H9 (cell line): ENCODE measurements around the gene ADAMTS16. TPM values are rescaled to one million over a fixed set of nuclear protein-coding genes. Genes with fewer than 3 reads are reported as not detected.
A peak's percentile ranks its signal among the peaks of the same experiment; 100 is the strongest.

Experiments used
- DNase-seq: peaks from one replicate; pipeline ENCODE4 v3.0.0-alpha.2; 2017
- H2AFZ ChIP-seq: one replicate; pipeline ENCODE4 v1.6.1; 2013; ENCODE audit warnings: mild to moderate bottlenecking, low read length, control low read depth, moderate library complexity
- H2AK5ac ChIP-seq: 2 replicates; pipeline ENCODE4 v1.6.1; 2013; ENCODE audit warnings: low read length, control low read depth, mixed read lengths; ENCODE audit not compliant: insufficient read length
- H2BK120ac ChIP-seq: one replicate; pipeline ENCODE4 v1.6.1; 2013; ENCODE audit warnings: low read depth, mild to moderate bottlenecking, low read length, control low read depth, inconsistent platforms; ENCODE audit not compliant: poor library complexity, severe bottlenecking
- H2BK12ac ChIP-seq: 2 replicates; pipeline ENCODE4 v1.6.1; 2013; ENCODE audit warnings: low read length, control low read depth, mixed read lengths, low read depth; ENCODE audit not compliant: insufficient read length
- H2BK15ac ChIP-seq: 2 replicates; pipeline ENCODE4 v1.6.1; 2013; ENCODE audit warnings: low read depth, low read length, control low read depth
- H2BK20ac ChIP-seq: one replicate; pipeline ENCODE4 v1.6.1; 2013; ENCODE audit warnings: low read depth, mild to moderate bottlenecking, low read length, control low read depth, inconsistent platforms; ENCODE audit not compliant: poor library complexity, severe bottlenecking
- H2BK5ac ChIP-seq: 2 replicates; pipeline ENCODE4 v1.6.1; 2013; ENCODE audit warnings: low read length, control low read depth, mixed read lengths; ENCODE audit not compliant: insufficient read length
- H3K14ac ChIP-seq: 2 replicates; pipeline ENCODE4 v1.6.1; 2013; ENCODE audit warnings: low read length, control low read depth; ENCODE audit not compliant: insufficient read depth
- H3K18ac ChIP-seq: 2 replicates; pipeline ENCODE4 v1.6.1; 2013; ENCODE audit warnings: low read depth, mild to moderate bottlenecking, mixed read lengths, low read length, control low read depth; ENCODE audit not compliant: insufficient read length
- H3K23ac ChIP-seq: 2 replicates; pipeline ENCODE4 v1.6.1; 2013; ENCODE audit warnings: low read length, control low read depth, mixed read lengths, low read depth; ENCODE audit not compliant: insufficient read length
- H3K23me2 ChIP-seq: 2 replicates; pipeline ENCODE4 v1.6.1; 2013; ENCODE audit warnings: low read depth, mild to moderate bottlenecking, mixed read lengths, low read length, control low read depth; ENCODE audit not compliant: insufficient read length, poor library complexity, severe bottlenecking
- H3K27ac ChIP-seq: 2 replicates; pipeline ENCODE4 v1.5.1; 2013; ENCODE audit warnings: low read length, control low read depth, mixed read lengths, low read depth; ENCODE audit not compliant: insufficient read length
- H3K27me3 ChIP-seq: 2 replicates; pipeline ENCODE4 v1.6.1; 2013; ENCODE audit warnings: low read length, control low read depth, inconsistent platforms; ENCODE audit not compliant: insufficient read depth
- H3K4ac ChIP-seq: 2 replicates; pipeline ENCODE4 v1.6.1; 2013; ENCODE audit warnings: low read depth, mild to moderate bottlenecking, control low read depth, inconsistent platforms, low read length, moderate library complexity
- H3K4me1 ChIP-seq: 2 replicates; pipeline ENCODE4 v1.6.1; 2013; ENCODE audit warnings: low read length, control low read depth, inconsistent platforms; ENCODE audit not compliant: insufficient read depth
- H3K4me2 ChIP-seq: 2 replicates; pipeline ENCODE4 v1.6.1; 2013; ENCODE audit warnings: low read length, control low read depth, mixed read lengths; ENCODE audit not compliant: insufficient read length, insufficient read depth
- H3K56ac ChIP-seq: 2 replicates; pipeline ENCODE4 v1.6.1; 2013; ENCODE audit warnings: low read depth, mild to moderate bottlenecking, mixed read lengths, low read length, control low read depth; ENCODE audit not compliant: insufficient read length
- H3K79me1 ChIP-seq: 2 replicates; pipeline ENCODE4 v1.6.1; 2013; ENCODE audit warnings: low read depth, mild to moderate bottlenecking, moderate library complexity, low read length, control low read depth, inconsistent platforms; ENCODE audit not compliant: insufficient read depth, poor library complexity, severe bottlenecking
- H3K79me2 ChIP-seq: 2 replicates; pipeline ENCODE4 v1.6.1; 2013; ENCODE audit warnings: low read length, control low read depth, inconsistent platforms; ENCODE audit not compliant: insufficient read depth
- H3K9ac ChIP-seq: 2 replicates; pipeline ENCODE4 v1.6.1; 2013; ENCODE audit warnings: low read length, control low read depth, mixed read lengths; ENCODE audit not compliant: insufficient read length; ENCODE audit errors: extremely low read depth
- H3K9me3 ChIP-seq: one replicate; pipeline ENCODE4 v1.6.1; 2013; ENCODE audit warnings: low read depth, low read length, inconsistent platforms; ENCODE audit not compliant: control insufficient read depth
- H3T11ph ChIP-seq: one replicate; pipeline ENCODE4 v1.6.1; 2013; ENCODE audit warnings: mild to moderate bottlenecking, low read length, control low read depth, inconsistent platforms
- H4K20me1 ChIP-seq: one replicate; pipeline ENCODE4 v1.6.1; 2013; ENCODE audit not compliant: control insufficient read depth, insufficient read length, insufficient read depth
- H4K5ac ChIP-seq: 2 replicates; pipeline ENCODE4 v1.6.1; 2013; ENCODE audit warnings: low read depth, mild to moderate bottlenecking, mixed read lengths, low read length, control low read depth; ENCODE audit not compliant: insufficient read length
- H4K8ac ChIP-seq: replicated peaks from 2 replicates; pipeline ENCODE4 v1.6.1; 2013; ENCODE audit warnings: low read length, control low read depth, mixed read lengths, low read depth; ENCODE audit not compliant: insufficient read length
- H4K91ac ChIP-seq: 2 replicates; pipeline ENCODE4 v1.6.1; 2013; ENCODE audit warnings: low read depth, mild to moderate bottlenecking, moderate library complexity, mixed read lengths, low read length, control low read depth; ENCODE audit not compliant: insufficient read length
- H3K27ac Mint-ChIP-seq, 3 experiments: 2 replicates in 2 of 3; 3 replicates in 1 of 3; pipeline ENCODE4 v1.8.0; 2020 to 2021; ENCODE audit warnings: mixed read lengths in 3 of 3, mild to moderate bottlenecking in 1 of 3, moderate library complexity in 1 of 3
- H3K27me3 Mint-ChIP-seq: 2 replicates; pipeline ENCODE4 v1.8.0; 2021; ENCODE audit warnings: low read depth, mild to moderate bottlenecking, moderate library complexity, mixed read lengths
- H3K36me3 Mint-ChIP-seq, 3 experiments: 2 replicates in 2 of 3; 3 replicates in 1 of 3; pipeline ENCODE4 v1.8.0; 2020 to 2021; ENCODE audit warnings: low read depth in 3 of 3, mixed read lengths in 3 of 3; ENCODE audit not compliant: insufficient read depth in 1 of 3
- H3K4me1 Mint-ChIP-seq, 2 experiments: 2 replicates each; pipeline ENCODE4 v1.8.0; 2020; ENCODE audit warnings: mixed read lengths in 2 of 2
- H3K4me3 Mint-ChIP-seq, 2 experiments: 2 replicates in 1 of 2; 3 replicates in 1 of 2; pipeline ENCODE4 v1.8.0; 2020 to 2021; ENCODE audit warnings: mild to moderate bottlenecking in 2 of 2, mixed read lengths in 2 of 2, moderate library complexity in 1 of 2
- H3K9me3 Mint-ChIP-seq, 2 experiments: 2 replicates in 1 of 2; 3 replicates in 1 of 2; pipeline ENCODE4 v1.8.0; 2020; ENCODE audit warnings: mild to moderate bottlenecking in 2 of 2, mixed read lengths in 2 of 2, moderate library complexity in 1 of 2
- WGBS: extraction: QIAGEN DNeasy Blood & Tissue Kit; methylation state at CpG from one replicate; pipeline ENCODE4 v1.1.7; 2013; ENCODE audit warnings: missing lambda C conversion rate, low lambda C conversion rate, mixed read lengths; ENCODE audit not compliant: insufficient read length; ENCODE audit errors: extremely low coverage; 5-methylcytosine and 5-hydroxymethylcytosine counted together
- total RNA-seq: library from RNA; stranded (reverse); gene quantifications from 2 replicates; pipeline ENCODE4 v1.2.1, GENCODE V29; 2021
- TF ChIP-seq, protein P1 (sequence below): fragments of 200-600 bp; sonication (generic); conservative IDR thresholded peaks from 3 replicates; pipeline ENCODE4 v1.8.0; 2021; ENCODE audit warnings: antibody characterized with exemption, mild to moderate bottlenecking

The ADAMTS16 gene
- total RNA-seq, 1 experiment from 2014 or later = 4.5 TPM

DNA sequence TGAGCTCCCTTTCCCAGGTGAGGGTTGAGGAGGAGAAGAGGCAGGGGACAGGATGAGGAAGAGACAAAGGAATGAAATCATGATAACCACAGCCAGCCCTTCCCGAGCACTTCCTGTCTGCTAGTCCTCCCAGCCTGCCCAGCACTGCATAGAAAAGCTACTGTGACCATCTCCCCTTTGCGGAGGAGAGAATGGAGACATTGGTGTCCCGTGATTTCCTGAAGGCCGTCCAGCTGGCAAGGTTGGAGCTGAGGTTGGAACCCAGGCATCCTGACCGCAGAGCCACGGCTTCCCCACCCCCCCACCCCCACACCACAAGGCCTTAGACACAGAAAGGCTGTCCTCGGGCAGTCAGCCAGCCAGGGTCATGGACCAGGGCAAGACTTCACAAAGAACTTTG lies 151.2 kb downstream of the ADAMTS16 start:
- Histone ChIP-seq H3K79me1 (no peaks in the 10 kb centered on the region), H3K56ac (no peak overlapping the region), H3K4me1 (peaks cover 2% of the 10 kb centered on the region; the same call in 1 of the 2 replicates), H3K79me2 (no peaks in the 10 kb centered on the region), H3K9me3 (no peaks in the 10 kb centered on the region), H3K4ac (no peak overlapping the region), H2BK15ac (no peak overlapping the region), H2AFZ (no peak overlapping the region), H3K23me2 (no peaks in the 10 kb centered on the region), H3K27me3 (no peaks in the 10 kb centered on the region), H2BK5ac (peak overlapping the region; percentile 22), H3K23ac (no peak overlapping the region), H3K4me2 (no peak overlapping the region), H3T11ph (no peak overlapping the region), H2BK20ac (no peak overlapping the region), H3K9ac (no peak overlapping the region), H4K5ac (no peak overlapping the region), H3K27ac (no peak overlapping the region), H3K18ac (no peak overlapping the region), H2BK120ac (no peak overlapping the region), H2BK12ac (no peak overlapping the region), H4K91ac (no peak overlapping the region), H4K8ac (no peak overlapping the region), H4K20me1 (no peaks in the 10 kb centered on the region), H3K14ac (no peak overlapping the region), H2AK5ac (no peak overlapping the region)
- H3K36me3 Mint-ChIP-seq = peaks cover 0 to 4% (median 0%) of the 10 kb centered on the region in 3 experiments; a peak in 3 of 7 replicates
- H3K4me3 Mint-ChIP-seq = no peak overlapping the region
- no CpG with 5 or more reads among the region's 7 CpGs for WGBS
- no peaks in the 10 kb centered on the region; a peak in 2 of 5 replicates for H3K9me3 Mint-ChIP-seq
- DNase-seq = no peak
- TF ChIP-seq, protein P1, sequence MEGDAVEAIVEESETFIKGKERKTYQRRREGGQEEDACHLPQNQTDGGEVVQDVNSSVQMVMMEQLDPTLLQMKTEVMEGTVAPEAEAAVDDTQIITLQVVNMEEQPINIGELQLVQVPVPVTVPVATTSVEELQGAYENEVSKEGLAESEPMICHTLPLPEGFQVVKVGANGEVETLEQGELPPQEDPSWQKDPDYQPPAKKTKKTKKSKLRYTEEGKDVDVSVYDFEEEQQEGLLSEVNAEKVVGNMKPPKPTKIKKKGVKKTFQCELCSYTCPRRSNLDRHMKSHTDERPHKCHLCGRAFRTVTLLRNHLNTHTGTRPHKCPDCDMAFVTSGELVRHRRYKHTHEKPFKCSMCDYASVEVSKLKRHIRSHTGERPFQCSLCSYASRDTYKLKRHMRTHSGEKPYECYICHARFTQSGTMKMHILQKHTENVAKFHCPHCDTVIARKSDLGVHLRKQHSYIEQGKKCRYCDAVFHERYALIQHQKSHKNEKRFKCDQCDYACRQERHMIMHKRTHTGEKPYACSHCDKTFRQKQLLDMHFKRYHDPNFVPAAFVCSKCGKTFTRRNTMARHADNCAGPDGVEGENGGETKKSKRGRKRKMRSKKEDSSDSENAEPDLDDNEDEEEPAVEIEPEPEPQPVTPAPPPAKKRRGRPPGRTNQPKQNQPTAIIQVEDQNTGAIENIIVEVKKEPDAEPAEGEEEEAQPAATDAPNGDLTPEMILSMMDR = no peak
- no peak overlapping the region for H3K27ac Mint-ChIP-seq
- peaks cover 16% of the 10 kb centered on the region in 2 experiments for H3K4me1 Mint-ChIP-seq
- H3K27me3 Mint-ChIP-seq = no peaks in the 10 kb centered on the region
